ENCODE data around the gene CDC42BPA.
"Not testable (repeated sequence)": the region's sequence is repeated elsewhere in the genome, so short reads cannot be mapped to it uniquely, and the experiment has no call there.

CDC42BPA gene

DNA sequence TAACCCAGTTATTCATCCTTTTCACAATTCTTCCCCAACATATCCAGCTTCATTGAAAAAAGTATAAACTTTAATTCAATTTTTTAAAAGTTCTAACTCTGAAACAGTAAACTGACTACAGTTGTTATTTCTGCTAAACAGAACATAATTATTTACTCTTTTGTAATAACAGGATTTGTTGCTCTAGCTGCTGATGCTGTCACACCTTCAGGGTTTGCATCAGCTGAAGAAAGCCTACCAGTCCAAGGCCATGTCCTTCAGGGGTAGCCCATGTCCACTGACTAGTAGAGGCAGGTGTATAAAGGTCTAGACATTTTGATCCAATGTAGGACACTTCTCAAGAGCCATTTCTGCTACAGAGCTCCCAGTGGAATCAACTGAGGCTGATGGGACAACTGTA, 107.7 kb downstream of the CDC42BPA start:
- no peak for DNase-seq

DNA sequence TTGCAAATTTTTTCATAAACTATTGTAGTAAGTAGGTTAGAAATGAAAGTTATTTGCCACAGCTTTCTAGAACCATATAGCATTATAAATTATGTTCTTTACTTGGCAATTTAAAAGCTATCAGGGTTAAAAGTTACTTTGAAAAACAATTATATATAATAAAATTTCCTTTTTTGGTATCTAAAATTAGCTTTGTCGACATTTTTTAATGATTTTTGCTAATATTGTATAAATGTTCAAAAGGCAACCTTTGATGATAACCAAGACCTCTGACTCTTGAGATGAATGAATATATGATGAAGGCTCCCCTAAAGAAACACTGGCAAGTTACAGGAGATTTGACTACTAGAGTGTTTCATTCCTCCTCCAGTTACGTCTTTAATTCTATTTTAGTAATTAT, 121.2 kb downstream of the CDC42BPA start:
- DNase-seq, result no peak

DNA sequence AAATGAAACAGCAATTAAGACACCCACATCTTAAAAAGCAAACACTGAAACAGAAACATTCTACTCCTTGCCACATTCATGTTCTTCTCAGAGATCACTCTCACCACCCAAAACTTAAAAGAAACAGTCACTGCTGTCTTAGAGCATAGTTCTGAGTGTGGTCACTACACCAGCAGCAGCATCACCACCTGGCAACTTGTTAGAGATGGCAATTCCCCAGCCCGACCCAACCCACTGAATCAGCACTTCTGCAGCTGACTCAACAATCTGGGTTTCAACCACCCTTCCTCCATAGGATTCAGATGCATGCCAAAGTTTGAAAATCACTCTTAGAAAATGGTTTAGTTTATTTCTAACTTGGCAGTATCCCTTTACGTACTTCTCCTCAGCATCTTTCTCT, 126.1 kb downstream of the CDC42BPA start:
- no peak for DNase-seq

DNA sequence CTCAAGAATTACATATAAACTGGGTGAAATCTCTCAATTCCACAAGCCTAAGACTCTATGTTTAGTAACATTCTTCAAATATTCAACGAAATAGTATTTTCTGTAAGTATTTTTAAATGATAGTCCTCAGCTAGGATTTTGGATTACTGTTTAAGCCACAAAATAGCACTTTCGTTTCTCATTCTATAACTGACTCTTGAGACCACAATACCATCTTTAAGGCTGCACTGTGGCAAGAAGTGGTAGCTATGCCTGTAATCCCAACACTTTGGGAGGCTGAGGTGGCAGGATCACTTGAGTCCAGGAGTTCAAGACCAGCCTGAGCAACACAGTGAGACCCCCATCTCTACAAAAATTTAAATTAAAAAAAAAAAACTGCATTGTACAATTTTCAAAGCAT, 126.7 kb downstream of the CDC42BPA start:
- DNase-seq, result no peak

DNA sequence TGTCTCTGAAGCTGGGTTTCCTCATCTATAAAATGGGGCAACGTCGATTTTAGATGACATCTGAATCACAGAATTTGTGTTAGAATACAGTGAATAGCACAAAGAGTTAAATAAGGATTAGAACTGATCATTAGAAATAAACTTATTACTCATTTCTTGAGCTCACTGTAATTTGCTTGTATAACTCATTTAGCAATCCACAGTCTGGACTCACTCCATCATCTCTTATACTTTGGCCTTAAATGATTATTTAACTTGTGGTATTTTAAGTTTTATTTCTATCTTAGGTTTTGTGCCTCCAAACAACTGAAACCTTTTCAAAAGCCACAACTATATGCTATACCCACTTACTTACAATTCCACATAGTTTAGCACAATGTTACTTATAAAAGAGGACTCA, 128.0 kb downstream of the CDC42BPA start:
- DNase-seq, result no peak

DNA sequence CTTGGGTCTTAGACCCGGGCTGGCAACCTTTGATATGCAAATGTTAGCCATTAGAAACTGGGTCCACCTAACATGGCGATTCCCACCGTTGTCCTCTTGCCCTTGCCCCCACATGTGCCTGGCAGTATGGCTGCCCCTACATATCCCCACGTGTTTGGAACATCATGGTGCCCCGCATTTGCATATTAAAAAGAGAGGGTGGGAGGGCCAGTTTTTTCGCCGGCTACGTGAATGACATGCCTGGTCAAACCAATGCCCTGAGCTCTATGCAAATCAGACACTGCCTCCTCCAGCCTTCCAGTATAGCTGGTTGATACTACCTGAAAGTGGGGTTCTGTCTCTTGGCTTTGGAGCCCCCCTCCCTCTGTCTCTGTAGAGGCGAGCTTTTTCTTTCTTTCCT, 133.0 kb downstream of the CDC42BPA start:
- no peak for DNase-seq

DNA sequence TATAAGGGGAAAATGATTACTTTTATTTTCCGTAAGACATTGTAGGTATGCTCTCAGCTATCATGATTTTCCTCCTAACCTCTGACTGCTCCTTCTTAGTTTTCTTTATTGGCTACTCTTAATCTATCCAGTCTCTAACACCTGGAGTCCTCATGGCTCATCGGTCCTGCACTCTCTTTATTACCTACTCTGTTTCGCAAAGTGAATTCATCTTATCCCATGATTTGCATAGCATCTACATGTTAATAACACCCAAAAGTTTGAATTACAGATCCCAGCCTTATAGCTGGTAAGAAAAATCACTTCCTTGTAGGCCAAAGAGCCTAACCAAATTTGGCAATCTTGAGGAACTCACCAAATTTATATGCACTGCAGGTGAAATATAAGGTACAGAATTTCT, 136.3 kb downstream of the CDC42BPA start:
- DNase-seq, result no peak

DNA sequence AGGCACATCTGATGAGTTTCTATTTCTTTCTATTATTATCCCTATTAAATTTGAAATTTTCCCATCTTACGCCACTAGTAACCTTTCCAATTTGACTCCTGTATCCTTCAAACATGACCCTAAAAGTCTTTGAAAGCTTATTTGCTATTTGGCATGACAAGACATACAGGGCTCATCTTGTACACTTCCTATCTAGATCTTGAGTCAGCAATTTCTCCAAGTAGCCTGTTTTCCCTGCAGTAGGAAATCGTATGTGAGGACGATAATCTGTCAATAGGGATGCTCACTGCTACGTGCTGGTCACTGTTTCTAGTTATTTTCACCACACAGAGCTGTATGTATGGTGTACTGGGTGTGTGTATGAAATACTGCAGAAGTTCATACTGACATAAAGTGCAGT, 142.7 kb downstream of the CDC42BPA start:
- no peak for DNase-seq

DNA sequence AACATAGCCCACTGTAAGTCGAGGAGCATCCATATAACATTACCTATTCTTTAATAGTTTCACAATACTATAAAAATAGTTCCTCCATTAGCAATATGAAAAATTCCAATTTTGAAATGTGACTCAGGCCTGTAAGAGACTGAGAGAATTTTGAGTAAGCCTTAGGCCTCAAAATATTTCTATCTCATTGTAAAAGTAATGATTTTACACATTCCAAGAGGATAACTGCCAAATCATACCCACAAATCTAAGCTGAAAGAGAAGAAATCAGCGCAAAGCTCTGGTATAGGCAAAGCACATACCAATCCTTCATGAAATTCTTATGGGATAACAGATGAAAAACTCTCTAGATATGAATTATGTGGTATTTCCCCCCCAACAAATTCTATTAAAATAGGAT, 144.1 kb downstream of the CDC42BPA start:
- no peak for DNase-seq

DNA sequence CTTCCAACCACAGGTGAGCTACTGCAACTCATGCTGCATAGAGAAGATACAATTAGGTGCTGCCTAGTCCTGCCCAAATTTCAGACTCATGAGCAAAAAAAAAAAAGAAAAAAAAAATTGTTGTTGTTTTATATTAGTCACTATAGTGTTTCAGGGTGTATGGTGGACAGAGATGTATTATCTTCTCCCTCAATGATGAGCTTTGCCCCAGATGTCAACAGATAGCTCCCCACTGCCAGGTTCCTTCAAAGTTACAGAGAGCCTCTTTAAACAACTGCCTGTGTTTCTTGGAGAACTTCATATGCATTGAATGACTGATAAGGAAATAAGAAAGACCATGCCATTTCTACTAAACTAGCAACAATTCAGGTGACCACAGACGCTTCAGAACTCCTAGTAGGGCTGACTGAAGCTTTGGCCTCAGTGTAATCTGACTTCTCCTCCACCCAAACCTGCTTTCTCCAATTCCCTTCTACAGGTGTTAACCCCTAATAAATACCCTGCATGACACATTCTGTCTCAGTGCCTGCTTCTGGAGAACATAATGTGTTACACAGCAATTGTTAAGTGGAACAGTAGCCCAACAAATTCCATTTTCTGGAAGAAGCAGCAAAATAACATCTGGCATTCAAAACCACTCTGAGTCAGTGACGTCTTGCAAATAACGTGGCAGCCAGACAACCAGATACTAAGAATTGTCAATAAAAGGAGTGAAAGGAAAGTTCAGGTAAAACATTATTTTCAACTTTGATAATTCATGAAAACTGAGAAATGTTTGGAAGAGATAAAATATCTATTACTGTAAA, 147.7 kb downstream of the CDC42BPA start:
- DNase-seq, result no peak

DNA sequence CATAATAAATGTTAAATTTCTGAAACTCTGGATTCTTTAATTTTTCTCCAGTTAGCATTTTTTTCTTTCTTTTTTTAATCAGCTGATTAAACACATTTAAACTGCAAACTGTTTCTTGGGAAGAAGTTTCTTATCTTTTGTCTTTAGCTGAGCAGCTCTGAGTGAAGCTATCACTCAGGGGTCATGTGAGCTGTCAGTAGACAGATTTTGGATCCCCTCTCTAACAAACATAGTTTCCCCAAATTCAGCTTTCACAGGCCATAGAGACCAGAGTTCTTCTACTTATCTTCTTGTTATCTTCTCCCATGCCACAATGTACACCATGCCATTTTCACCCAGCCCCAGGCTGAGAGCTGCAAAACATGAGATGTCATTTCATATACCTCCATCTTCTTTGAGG, 148.9 kb downstream of the CDC42BPA start:
- DNase-seq, result no peak

DNA sequence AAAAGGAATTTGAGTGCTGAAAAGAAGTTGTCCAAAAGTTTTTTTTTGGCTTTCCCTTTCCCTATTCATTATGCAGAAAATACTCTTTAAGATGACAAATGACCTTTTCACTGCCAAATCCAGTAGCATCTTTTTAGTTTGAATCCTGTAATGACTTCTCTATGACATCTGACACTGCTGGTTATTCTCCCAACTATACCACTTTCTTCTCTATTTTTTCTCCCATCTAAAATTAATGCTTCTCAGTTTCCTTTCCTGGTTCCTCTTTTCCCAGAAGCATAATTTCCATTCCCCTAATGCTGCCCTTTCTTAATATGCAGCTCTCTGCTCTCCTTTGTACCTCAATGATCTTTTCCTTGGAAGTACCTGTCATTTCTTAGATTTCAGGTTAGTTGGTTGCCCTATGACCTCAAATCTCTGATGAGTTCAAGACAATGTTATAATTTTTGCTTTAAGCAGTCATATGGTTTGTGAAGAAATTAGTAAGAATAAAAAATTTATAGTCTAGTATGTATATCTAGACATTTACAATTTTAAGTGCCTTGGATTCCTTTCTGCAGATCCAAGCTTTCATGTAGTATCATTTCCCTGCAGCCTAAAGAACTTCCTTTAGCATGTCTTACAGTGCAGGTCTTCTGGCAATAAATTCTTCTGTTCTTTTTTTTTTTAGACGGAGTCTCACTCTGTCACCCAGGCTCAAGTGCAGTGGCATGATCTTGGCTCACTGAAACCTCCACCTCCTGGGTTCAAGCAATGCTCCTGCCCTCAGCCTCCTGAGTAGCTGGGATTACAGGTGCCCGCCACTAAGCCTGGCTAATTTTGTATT, 150.8 kb downstream of the CDC42BPA start:
- DNase-seq, result no peak

DNA sequence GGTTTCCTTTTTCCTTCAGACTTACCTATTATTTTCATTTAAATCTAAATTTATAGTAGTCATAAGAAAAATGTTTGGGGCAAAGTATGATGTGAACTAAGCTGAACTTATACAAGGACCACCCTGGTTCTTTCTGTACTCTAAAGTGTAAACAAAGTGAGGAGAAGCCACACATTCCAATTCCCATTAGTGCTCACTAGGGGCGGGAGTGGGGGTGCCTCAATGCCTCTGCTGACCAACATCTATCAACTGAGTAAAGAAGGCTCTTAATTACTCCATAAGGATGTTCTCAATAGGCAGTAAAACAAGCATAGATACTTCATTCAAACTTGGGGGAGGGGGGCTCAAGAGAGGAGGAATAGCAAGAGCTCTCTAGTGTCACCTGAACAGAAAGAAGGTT, 151.7 kb downstream of the CDC42BPA start:
- DNase-seq, result no peak

DNA sequence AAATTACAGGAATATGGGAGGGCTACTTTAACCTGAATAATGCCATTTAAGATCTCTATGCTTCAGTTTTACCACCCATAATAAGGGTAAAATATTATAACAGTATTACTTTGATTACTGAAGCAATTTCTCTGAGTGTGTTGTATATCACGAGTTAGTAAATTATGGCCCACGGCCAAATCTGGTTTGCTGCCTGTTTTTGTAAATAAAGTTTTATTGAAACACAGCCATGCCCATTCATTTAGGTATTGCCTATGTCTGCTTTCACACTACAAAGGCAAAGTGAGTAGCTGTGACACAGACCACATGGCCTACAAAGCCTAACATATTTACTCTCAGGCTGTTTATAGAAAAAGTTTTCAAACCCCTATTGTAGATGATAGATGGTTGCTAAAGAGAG, 156.8 kb downstream of the CDC42BPA start:
- no peak for DNase-seq

DNA sequence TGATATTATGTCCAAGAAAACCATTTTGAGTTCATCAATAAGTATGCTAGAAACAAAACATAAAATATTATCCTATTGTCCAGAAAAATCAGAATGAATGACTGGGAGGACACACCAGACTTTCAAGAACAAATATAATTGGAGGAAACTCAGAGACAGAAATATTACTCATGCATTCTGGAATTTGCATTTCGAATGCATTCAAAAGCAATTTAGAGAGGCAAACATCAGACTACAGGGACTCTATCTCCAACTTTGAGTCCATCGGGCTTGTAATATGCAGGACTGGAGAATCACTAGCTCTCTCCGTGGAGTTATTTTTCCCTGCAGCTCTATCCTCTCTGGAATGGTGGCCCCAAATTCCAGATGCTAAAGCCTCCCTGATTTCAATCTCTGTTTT, 161.8 kb downstream of the CDC42BPA start:
- DNase-seq, result no peak

DNA sequence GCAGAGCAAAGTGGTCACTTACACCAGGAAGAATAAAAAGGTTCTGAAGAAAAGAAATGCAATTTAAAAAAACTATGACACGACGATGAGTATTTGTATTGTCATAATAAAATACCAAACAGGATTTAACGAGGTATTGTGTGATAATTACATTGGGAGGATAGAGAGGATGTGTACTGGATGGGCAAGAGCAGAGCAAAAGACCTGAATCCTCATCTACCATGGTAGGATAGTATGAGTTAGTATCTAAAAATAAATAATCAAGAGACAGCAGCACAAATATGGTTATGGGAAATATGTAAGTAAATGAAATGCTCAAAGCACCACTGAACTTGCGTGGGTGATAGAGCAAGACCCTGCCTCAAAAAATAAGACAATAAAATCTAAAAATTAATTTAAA, 162.6 kb downstream of the CDC42BPA start:
- no peak for DNase-seq

DNA sequence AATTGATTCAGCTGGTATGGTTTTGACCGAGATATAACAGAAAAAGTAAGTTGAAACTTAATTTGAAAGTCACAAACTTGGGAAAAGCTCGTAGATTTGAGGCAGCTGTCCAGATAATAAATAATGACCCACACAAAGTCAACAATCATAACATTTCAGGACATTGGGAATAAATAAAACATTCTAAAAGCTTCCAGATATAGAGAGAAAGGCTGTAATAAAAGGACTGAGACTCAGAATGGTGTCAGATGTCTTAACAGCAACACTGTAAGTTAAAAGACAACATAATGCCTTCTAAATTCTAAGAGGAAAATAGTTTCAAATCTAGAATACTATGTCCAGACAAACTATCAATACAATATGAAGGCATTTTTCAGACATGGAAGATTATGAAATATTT, 163.3 kb downstream of the CDC42BPA start:
- DNase-seq, result no peak

DNA sequence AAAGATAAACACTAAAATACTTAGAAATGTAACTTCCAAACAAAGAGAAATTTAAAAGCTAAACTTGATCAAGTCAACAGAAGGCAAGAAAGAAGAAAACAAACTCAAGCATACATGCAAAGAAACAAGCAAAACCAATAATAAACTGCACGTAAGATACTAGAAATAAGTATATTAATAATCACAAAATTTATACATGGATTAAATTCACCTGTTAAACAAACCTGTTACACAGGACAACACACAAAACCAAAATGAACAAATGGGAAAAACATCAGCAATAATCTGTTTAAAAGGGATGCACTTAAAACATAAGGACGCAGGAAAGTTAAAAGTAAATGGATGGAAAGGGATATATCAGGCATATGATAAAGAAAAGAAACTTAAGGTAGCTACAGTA, 165.8 kb downstream of the CDC42BPA start:
- no peak for DNase-seq

DNA sequence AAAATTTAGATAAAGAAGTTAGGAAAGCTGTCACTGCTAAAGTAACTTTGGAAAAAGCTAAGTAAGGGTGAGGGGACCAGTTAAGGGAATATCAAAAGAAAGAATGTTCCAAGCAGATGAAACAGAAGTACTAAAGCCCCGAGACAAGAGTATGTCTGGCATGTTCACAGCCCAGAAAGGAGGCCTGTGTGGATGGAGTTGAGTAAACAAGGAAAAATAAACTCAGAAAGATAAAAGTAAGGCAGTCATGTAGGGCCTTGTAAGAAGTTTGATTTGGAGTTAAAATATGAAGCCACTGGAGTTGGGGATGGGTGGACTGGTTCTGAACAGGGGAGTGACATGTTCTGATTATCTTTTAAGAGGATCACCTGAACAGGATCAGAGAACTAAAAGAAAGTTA, 177.9 kb downstream of the CDC42BPA start:
- DNase-seq, result no peak

DNA sequence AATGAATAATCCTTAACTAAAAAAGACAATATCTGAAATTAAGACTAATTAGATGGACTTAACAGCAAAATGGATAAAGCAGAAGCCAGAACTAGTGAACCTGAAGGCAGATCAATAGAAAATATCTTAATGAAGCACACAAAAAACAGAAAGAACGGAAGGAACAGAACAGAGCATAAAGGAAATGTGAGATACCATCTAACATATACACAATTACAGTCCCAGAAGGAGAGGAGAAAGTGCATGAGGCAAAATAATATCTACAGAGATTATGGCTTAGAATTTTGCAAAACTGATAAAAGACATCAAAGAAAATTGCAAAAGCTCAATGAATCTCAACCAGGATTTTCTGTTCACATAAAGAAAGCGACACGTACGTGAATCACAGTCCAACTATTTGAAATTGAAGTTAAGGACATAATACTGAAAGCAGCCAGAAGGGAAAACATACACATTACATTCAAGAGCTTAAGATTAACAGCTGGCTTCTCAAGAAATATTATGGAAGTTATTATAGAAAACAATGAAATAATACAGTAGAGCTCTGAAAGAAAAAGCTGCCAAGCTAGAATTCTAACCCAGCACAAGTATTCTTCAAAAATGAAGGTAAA, 182.0 kb downstream of the CDC42BPA start:
- DNase-seq, result no peak

DNA sequence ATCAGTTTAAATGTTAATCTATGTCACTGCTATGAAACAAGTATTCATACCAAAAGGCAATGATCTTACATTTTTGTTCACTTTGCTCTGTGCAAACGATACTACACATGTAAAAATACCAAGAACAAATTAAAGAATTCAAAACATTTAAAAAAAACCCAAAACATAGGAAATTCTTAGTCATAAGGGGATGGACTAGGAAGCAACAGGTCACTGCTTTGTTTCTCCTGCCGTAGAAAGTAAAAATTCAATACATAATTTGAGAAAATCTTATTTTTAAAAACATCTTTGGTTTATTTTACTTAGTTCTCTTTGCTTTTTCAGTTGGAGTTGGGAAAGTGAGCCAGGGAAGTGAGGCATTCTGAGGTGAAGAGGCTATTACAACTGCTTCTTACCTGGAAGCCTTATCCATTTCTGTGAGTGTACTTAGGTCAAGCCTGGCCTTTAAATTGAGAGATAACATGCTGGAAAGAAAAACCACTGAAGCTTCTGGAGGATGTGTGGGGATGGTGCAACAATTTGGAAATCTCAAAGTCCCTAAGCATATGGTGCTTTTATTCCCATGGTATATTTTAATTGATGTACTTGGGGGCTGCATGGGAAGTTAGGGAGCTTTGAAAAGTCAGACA, 183.5 kb downstream of the CDC42BPA start:
- DNase-seq, result no peak

DNA sequence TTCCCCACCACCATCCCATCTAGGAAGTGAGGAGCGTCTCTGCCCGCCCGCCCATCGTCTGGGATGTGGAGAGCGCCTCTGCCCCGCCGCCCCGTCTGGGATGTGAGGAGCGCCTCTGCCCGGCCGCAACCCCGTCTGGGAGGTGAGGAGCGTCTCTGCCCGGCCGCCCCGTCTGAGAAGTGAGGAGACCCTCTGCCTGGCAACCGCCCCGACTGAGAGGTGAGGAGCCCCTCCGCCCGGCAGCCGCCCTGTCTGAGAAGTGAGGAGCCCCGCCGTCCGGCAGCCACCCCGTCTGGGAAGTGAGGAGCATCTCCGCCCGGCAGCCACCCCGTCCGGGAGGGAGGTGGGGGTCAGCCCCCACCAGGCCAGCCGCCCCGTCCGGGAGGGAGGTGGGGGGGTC, 185.6 kb downstream of the CDC42BPA start:
- not testable (repeated sequence) for DNase-seq

DNA sequence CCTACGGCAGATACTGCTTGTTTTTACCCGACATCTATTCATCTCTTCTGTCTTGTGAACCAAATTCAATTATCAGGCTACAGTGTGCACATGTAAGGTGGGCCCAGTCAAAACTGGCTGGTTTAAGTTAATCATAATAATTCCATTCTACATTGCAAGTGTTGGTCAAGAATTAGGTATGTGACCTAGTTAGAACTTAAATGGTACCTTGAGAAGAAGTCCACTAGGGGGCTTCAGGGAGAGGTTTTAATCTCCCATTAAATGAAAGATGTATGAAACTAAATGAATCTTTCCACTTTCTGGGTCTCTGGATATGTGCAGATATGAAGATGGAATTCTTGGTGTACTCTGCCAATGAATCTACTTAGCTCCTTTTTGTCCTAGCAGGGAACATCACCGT, 187.1 kb downstream of the CDC42BPA start:
- no peak for DNase-seq

DNA sequence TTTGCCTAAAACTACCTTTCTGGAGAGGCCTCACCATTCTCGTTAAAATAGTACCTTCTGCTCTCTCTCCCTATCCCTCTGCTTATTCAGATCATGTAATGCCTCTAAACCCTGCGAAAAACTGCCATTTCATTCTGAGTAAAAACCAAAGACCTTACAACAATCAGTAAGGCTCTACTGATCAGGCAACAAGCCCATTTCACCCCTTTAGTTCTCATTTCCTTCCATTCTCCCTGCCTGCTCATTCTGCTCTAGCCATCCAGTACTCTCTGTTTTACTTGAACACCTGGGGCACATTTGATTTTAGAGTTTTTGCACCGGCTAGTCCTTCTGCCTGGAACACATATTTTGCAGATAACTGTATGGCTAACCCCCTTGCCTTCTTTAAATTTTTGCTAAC, 190.4 kb downstream of the CDC42BPA start:
- DNase-seq, result no peak

Data from CD4-positive, alpha-beta T cell treated with Interleukin-21 for 1 hour (primary cell).